Trophoblast cell (in vitro differentiated cells and primary cell): ENCODE measurements around the gene NPB.

ENCODE experiments used
- DNase-seq, 2 donors: peaks; one replicate each; pipeline ENCODE4 v3.0.0-alpha.2; 2016
- H2AFZ ChIP-seq: 2 replicates; pipeline ENCODE4 v1.6.1; 2013; ENCODE audit warnings: low read length, moderate library complexity, mild to moderate bottlenecking; ENCODE audit not compliant: insufficient read depth, poor library complexity
- H2AK5ac ChIP-seq: 2 replicates; pipeline ENCODE4 v1.6.1; 2013; ENCODE audit warnings: mild to moderate bottlenecking, low read length
- H2BK120ac ChIP-seq: 2 replicates; pipeline ENCODE4 v1.6.1; 2013; ENCODE audit warnings: low read length, mild to moderate bottlenecking, moderate library complexity; ENCODE audit not compliant: insufficient read depth, poor library complexity
- H2BK12ac ChIP-seq: 2 replicates; pipeline ENCODE4 v1.6.1; 2013; ENCODE audit warnings: mild to moderate bottlenecking, low read length, moderate library complexity
- H2BK5ac ChIP-seq: 2 replicates; pipeline ENCODE4 v1.6.1; 2013; ENCODE audit warnings: low read length, low read depth, moderate library complexity, mild to moderate bottlenecking; ENCODE audit not compliant: poor library complexity
- H3K14ac ChIP-seq: 2 replicates; pipeline ENCODE4 v1.6.1; 2013; ENCODE audit warnings: mild to moderate bottlenecking, low read length
- H3K18ac ChIP-seq: 2 replicates; pipeline ENCODE4 v1.6.1; 2013; ENCODE audit warnings: mild to moderate bottlenecking, low read length
- H3K23ac ChIP-seq: 2 replicates; pipeline ENCODE4 v1.6.1; 2013; ENCODE audit warnings: low read length
- H3K27ac ChIP-seq: 2 replicates; pipeline ENCODE4 v1.5.1; 2013; ENCODE audit warnings: low read depth, mild to moderate bottlenecking, inconsistent platforms, low read length, moderate library complexity
- H3K27me3 ChIP-seq: 2 replicates; pipeline ENCODE4 v1.6.1; 2013; ENCODE audit warnings: inconsistent platforms, mild to moderate bottlenecking, low read length, moderate library complexity; ENCODE audit not compliant: insufficient read depth
- H3K36me3 ChIP-seq, 2 experiments: 1 replicate in 1 of 2; 2 replicates in 1 of 2; pipeline ENCODE4 v1.6.1; 2013; ENCODE audit warnings: low read length in 2 of 2, mild to moderate bottlenecking in 2 of 2, moderate library complexity in 1 of 2; ENCODE audit not compliant: insufficient read depth in 2 of 2, control insufficient read depth in 1 of 2
- H3K4ac ChIP-seq: 2 replicates; pipeline ENCODE4 v1.6.1; 2013; ENCODE audit warnings: low read depth, mild to moderate bottlenecking, low read length, moderate library complexity
- H3K4me1 ChIP-seq, 2 experiments: 1 replicate in 1 of 2; 2 replicates in 1 of 2; pipeline ENCODE4 v1.6.1; 2013; ENCODE audit warnings: low read length in 2 of 2, mild to moderate bottlenecking in 2 of 2, moderate library complexity in 1 of 2; ENCODE audit not compliant: insufficient read depth in 2 of 2, control insufficient read depth in 1 of 2
- H3K4me2 ChIP-seq: 2 replicates; pipeline ENCODE4 v1.6.1; 2013; ENCODE audit warnings: inconsistent platforms, mild to moderate bottlenecking, low read length, moderate library complexity
- H3K4me3 ChIP-seq: 2 replicates; pipeline ENCODE4 v1.5.1; 2013; ENCODE audit warnings: mild to moderate bottlenecking, low read depth, low read length, inconsistent platforms
- H3K79me1 ChIP-seq: one replicate; pipeline ENCODE4 v1.6.1; 2013; ENCODE audit warnings: low read length
- H3K79me2 ChIP-seq: 2 replicates; pipeline ENCODE4 v1.6.1; 2013; ENCODE audit warnings: low read length, mild to moderate bottlenecking; ENCODE audit not compliant: control insufficient read depth, insufficient read depth, poor library complexity
- H3K9ac ChIP-seq: 2 replicates; pipeline ENCODE4 v1.6.1; 2013; ENCODE audit warnings: mild to moderate bottlenecking, low read length
- H3K9me3 ChIP-seq: 2 replicates; pipeline ENCODE4 v1.6.1; 2013; ENCODE audit warnings: low read depth, mild to moderate bottlenecking, control low read depth, inconsistent platforms, low read length; ENCODE audit not compliant: insufficient read depth
- H4K12ac ChIP-seq: 2 replicates; pipeline ENCODE4 v1.6.1; 2013; ENCODE audit warnings: low read depth, mild to moderate bottlenecking, low read length, moderate library complexity
- H4K8ac ChIP-seq: 2 replicates; pipeline ENCODE4 v1.6.1; 2013; ENCODE audit warnings: low read depth, mild to moderate bottlenecking, low read length, moderate library complexity
- H4K91ac ChIP-seq: one replicate; pipeline ENCODE4 v1.6.1; 2013; ENCODE audit warnings: low read depth, mild to moderate bottlenecking, low read length, moderate library complexity
- WGBS: extraction: QIAGEN DNeasy Blood & Tissue Kit; methylation state at CpG from one replicate; pipeline ENCODE4 v1.1.7; 2013; ENCODE audit warnings: missing lambda C conversion rate; ENCODE audit not compliant: insufficient read length, insufficient coverage; ENCODE audit errors: extremely low coverage; 5-methylcytosine and 5-hydroxymethylcytosine counted together

NPB gene

DNA sequence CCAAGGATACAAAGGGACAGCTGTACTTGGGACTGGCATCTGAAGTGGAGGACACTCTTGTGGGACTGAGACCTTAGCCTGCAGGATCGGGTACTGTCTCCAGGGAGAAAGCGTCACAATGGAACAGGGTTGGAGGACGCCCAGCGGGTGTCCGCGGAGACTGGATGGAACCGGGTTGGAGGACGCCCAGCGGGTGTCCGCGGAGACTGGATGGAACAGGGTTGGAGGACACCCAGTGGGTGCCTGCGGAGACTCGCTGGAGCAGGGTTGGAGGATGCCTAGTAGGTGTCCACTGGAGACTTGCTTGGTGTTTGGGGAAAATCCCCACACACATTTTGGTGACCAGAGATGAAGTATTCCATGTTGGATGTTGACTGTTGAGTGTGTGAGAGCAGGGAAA lies 45.2 kb downstream of the NPB start, which contains the start of gene MYADML2:
TSS of gene MYADML2 (minus strand) at position 45 of the 400 bp plus-strand sequence. CDS start 5,492 bp downstream, outside the sequence.
- Histone ChIP-seq H3K27me3 (no peaks in the 10 kb centered on the region), H2BK12ac (no peak within 1 kb of the TSS), H2BK120ac (no peak within 1 kb of the TSS), H4K91ac (no peak within 1 kb of the TSS), H3K4me3 (peak within 1 kb of the TSS; percentile 9), H3K79me2 (no peaks in the 10 kb centered on the region), H3K4me1 (no peaks in the 10 kb centered on the region), H3K14ac (no peak within 1 kb of the TSS), H2AFZ (no peak within 1 kb of the TSS), H3K79me1 (no peaks in the 10 kb centered on the region), H3K36me3 (no peaks in the 10 kb centered on the region), H2AK5ac (no peak within 1 kb of the TSS), H2BK5ac (no peak within 1 kb of the TSS), H4K8ac (no peak within 1 kb of the TSS), H3K4ac (no peak within 1 kb of the TSS), H4K12ac (no peak within 1 kb of the TSS), H3K27ac (no peak within 1 kb of the TSS), H3K18ac (no peak within 1 kb of the TSS), H3K9me3 (peaks cover 3% of the 10 kb centered on the region), H3K4me2 (no peak within 1 kb of the TSS), H3K9ac (no peak within 1 kb of the TSS), H3K23ac (no peak within 1 kb of the TSS)
- no CpG with 5 or more reads among the region's 13 CpGs for WGBS
- no peak for DNase-seq

DNA sequence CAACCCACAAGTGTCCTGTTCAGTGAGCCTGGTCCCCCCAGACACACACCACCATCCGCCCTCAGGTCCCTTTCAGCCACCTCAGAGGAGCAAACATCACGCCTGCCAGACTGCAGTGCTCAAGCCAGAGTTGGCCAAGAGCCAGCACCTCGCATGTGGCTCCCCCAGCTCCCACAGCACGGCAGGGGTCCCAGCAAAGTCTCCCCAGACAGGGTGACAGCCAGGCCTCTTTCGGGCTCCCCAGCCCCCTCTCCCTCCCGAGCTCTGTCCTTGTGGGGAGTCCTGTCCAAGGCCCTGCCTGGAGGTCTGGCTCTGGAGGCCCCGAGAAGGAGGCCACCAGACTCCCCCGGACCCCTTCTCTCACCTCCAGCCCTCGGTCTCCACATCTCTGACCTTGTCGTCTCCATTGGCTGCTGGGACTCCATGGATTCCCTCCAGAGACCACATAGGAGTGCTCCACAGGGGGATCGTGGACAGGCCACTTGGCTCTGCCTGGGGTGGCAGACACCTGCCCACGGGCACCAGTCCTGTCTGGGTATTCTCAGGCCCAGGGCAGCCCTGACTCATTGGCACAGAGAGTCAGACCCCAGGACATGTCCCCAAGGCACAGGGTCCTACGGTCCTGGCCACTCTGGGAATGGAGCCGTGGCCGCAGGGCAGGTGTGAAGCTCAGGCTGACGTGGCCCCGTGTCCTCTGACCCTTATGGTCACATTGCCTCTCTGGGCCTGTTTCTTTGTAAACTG lies 46.8 kb downstream of the NPB start:
- H3K23ac ChIP-seq, result no peak overlapping the region
- no peak overlapping the region for H3K27ac ChIP-seq
- H2AFZ ChIP-seq, result no peak overlapping the region
- H3K14ac ChIP-seq, result no peak overlapping the region
- no peaks in the 10 kb centered on the region for H3K36me3 ChIP-seq
- H3K4me3 ChIP-seq, result no peak overlapping the region
- no peak overlapping the region for H2BK120ac ChIP-seq
- H3K18ac ChIP-seq, result no peak overlapping the region
- no peaks in the 10 kb centered on the region for H3K79me1 ChIP-seq
- H3K9ac ChIP-seq, result no peak overlapping the region
- H4K8ac ChIP-seq, result no peak overlapping the region
- H3K79me2 ChIP-seq, result no peaks in the 10 kb centered on the region
- H2BK12ac ChIP-seq, result no peak overlapping the region
- no peak overlapping the region for H3K4ac ChIP-seq
- no peak overlapping the region for H4K91ac ChIP-seq
- no peaks in the 10 kb centered on the region for H3K4me1 ChIP-seq
- no peaks in the 10 kb centered on the region for H3K27me3 ChIP-seq
- WGBS, result no CpG with 5 or more reads among the region's 17 CpGs
- DNase-seq, result peak; percentile 58 to 59
- no peak overlapping the region for H3K4me2 ChIP-seq
- no peak overlapping the region for H2AK5ac ChIP-seq
- H2BK5ac ChIP-seq, result no peak overlapping the region
- H4K12ac ChIP-seq, result no peak overlapping the region
- H3K9me3 ChIP-seq, result peaks cover 3% of the 10 kb centered on the region

DNA sequence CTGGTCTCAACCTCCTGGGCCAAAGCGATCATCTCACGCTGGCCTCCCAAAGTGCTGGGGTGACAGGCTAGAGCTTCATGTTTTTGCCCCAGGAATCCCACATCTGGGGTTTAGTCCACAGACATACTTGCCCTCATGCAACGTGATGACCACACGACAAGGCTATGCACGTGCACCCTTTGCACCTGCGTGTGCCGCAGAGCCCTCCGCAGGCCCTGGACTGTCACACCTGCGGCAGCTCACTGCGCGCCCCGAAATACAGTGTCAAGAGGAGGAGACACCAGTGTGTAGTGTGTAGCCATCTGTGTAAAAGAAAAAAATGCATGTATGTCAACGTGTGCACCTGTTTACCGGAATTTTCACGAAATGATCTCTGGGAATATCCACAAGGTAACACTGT lies 48.5 kb downstream of the NPB start:
- H4K8ac ChIP-seq, result no peak overlapping the region
- DNase-seq, result peak; percentile 60 to 71
- H3K79me2 ChIP-seq, result no peaks in the 10 kb centered on the region
- no peak overlapping the region for H2AFZ ChIP-seq
- no peak overlapping the region for H2BK12ac ChIP-seq
- H3K14ac ChIP-seq, result no peak overlapping the region
- H3K27ac ChIP-seq, result no peak overlapping the region
- no peak overlapping the region for H3K9ac ChIP-seq
- H3K36me3 ChIP-seq, result no peaks in the 10 kb centered on the region
- H3K4ac ChIP-seq, result no peak overlapping the region
- no peak overlapping the region for H2BK5ac ChIP-seq
- H2AK5ac ChIP-seq, result no peak overlapping the region
- no peak overlapping the region for H3K23ac ChIP-seq
- no peak overlapping the region for H3K18ac ChIP-seq
- H3K4me1 ChIP-seq, result peaks cover 0 to 2% of the 10 kb centered on the region in 2 experiments
- H3K79me1 ChIP-seq, result no peaks in the 10 kb centered on the region
- peaks cover 3% of the 10 kb centered on the region for H3K9me3 ChIP-seq
- no peak overlapping the region for H2BK120ac ChIP-seq
- no CpG with 5 or more reads among the region's 15 CpGs for WGBS
- H3K4me3 ChIP-seq, result no peak overlapping the region
- H3K4me2 ChIP-seq, result no peak overlapping the region
- no peak overlapping the region for H4K91ac ChIP-seq
- no peaks in the 10 kb centered on the region for H3K27me3 ChIP-seq
- no peak overlapping the region for H4K12ac ChIP-seq

DNA sequence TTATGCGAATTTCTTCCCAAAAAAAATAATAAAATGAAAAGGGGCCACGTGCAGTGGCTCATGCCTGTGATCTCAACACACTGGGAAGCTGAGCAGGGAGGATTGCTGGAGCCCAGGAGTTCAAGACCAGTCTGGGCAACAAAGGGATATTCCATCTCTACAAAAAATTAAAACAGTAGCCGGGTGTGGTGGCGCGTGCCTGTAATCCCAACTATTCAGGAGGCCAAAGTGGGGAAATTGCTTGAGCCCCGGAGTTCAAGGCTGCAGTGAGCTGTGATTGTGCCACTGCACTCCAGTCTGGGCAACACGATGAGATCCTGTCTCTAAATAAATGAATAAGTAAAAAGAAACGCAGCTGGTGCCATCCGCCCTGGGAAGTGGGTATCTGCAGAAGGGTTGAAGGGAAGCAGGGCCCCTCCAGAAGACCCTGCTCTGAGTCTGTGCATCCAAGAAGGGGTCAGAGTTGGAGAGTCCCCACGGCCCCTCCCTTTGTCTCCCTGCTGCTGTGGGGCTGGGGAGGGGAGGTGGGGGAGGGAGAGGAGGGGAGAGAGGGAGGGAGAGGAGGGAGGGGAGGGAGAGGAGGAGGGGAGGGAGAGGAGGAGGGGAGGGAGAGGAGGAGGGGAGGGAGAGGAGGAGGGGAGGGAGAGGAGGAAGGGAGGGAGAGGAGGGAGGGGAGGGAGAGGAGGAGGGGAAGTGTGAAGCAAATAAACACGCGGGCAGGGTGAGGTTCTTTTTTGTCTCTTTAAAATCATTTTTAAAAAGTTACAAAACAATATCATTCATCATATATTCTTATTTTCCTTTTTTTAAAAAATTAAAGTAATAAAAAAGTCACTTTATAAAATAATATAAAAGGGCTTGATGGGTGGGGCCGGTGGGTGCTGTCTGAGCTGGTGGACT lies 50.0 kb downstream of the NPB start:
- Histone ChIP-seq H3K9me3 (peaks cover 3% of the 10 kb centered on the region), H4K8ac (no peak overlapping the region), H4K12ac (no peak overlapping the region), H3K27me3 (no peaks in the 10 kb centered on the region), H2BK12ac (no peak overlapping the region), H2BK120ac (no peak overlapping the region), H3K36me3 (peaks cover 0 to 3% of the 10 kb centered on the region in 2 experiments), H3K18ac (no peak overlapping the region), H3K4me3 (no peak overlapping the region), H4K91ac (no peak overlapping the region), H2BK5ac (no peak overlapping the region), H3K14ac (no peak overlapping the region), H3K9ac (no peak overlapping the region), H2AK5ac (no peak overlapping the region), H3K4ac (no peak overlapping the region), H3K4me1 (peaks cover 6 to 8% of the 10 kb centered on the region in 2 experiments), H3K79me2 (no peaks in the 10 kb centered on the region), H3K27ac (no peak overlapping the region), H3K4me2 (no peak overlapping the region), H3K23ac (no peak overlapping the region), H2AFZ (no peak overlapping the region), H3K79me1 (no peaks in the 10 kb centered on the region)
- DNase-seq, result peak; percentile 70 to 81
- WGBS, result no CpG with 5 or more reads among the region's 13 CpGs
